Progenitor cell of endocrine pancreas (in vitro differentiated cells): ENCODE measurements around the gene SELENOK. TPM values are rescaled to one million over a fixed set of nuclear protein-coding genes. Genes with fewer than 3 reads are reported as not detected.

ENCODE experiments used
- DNase-seq: peaks from one replicate; pipeline ENCODE4 v3.0.0; 2021; ENCODE audit warnings: low spot score; ENCODE audit not compliant: unreplicated experiment
- H3K27ac Mint-ChIP-seq: 2 replicates; pipeline ENCODE4 v1.8.0; 2021; ENCODE audit warnings: mild to moderate bottlenecking, moderate library complexity, mixed read lengths
- H3K27me3 Mint-ChIP-seq: 2 replicates; pipeline ENCODE4 v1.8.0; 2021; ENCODE audit warnings: mixed read lengths
- H3K36me3 Mint-ChIP-seq: 2 replicates; pipeline ENCODE4 v1.8.0; 2022; ENCODE audit warnings: mixed read lengths; ENCODE audit not compliant: insufficient read depth
- H3K4me1 Mint-ChIP-seq: 2 replicates; pipeline ENCODE4 v1.8.0; 2021; ENCODE audit warnings: low read depth, mixed read lengths
- H3K4me3 Mint-ChIP-seq: 2 replicates; pipeline ENCODE4 v1.8.0; 2021; ENCODE audit warnings: low read depth, mild to moderate bottlenecking, moderate library complexity, mixed read lengths
- H3K9me3 Mint-ChIP-seq: 2 replicates; pipeline ENCODE4 v1.8.0; 2021; ENCODE audit warnings: low read depth, mixed read lengths
- CTCF ChIP-seq: fragments of 200-600 bp; sonication (generic); IDR thresholded peaks from one replicate; pipeline ENCODE4 v1.5.0; 2021; ENCODE audit warnings: antibody characterized with exemption, mild to moderate bottlenecking; ENCODE audit not compliant: unreplicated experiment
- total RNA-seq: library from RNA; stranded (reverse); gene quantifications from 2 replicates; pipeline ENCODE4 v1.2.1, GENCODE V29; 2021

SELENOK gene
- total RNA-seq, 1 donor from 2014 or later = 40.2 TPM

DNA sequence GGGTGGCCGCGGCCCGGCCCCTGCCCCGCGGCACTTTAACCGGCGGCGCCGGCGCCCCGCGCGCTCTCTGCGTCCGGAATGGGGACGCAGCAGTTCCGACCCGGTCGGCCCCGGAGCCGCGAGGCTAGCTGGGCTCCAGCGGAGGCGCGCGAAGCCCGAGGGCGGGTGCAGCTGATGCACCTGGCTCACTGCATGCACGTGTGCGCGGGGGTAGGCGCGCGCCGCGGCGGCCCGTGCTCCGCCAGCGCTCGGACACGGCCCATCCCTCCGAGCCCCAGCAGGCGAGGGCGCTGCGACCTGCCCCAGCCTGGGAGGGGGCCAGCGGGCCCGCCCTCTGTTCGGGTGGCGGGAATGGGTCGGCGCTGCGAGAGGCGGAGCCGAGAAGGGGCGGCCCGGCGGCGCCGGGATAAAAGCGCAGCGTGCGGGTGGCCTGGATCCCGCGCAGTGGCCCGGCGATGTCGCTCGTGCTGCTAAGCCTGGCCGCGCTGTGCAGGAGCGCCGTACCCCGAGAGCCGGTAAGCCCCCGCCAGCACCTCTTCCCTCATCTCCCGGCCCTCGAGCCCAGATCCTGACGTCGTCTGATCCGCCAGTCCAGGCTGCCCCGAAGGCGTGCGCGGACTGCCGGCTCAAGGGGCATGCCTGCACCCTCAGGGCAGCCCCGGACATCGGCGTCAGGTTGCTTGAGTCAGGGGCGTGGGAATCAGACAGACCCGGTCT lies 45.4 kb downstream of the SELENOK start, which contains the start of the genes CHDH and IL17RB:
CHDH (minus strand) TSS at position 286 of the 717 bp plus-strand sequence. CDS start 22,411 bp downstream, outside the sequence.
IL17RB (plus strand) TSS at position 435 of the 717 bp plus-strand sequence; CDS start at position 456, 21 bp downstream.
- no peak for TF ChIP-seq CTCF
- peaks cover 9% of the 10 kb centered on the region for H3K27me3 Mint-ChIP-seq

DNA sequence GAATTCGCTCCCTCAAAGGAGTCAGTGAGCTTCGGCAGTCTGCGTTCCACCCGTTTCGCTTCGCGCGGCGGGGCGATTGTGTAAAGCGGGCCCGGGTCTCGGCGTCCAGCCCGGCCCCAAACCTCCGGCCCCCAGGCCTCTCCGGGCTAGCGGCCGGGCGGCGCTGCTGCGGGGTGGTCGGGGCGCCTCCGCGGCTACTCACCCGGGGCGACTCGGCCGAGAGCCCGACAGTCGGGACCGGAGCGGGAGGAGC lies 45.9 kb downstream of the SELENOK start:
- Mint-ChIP-seq H3K4me3 (peak overlapping the region; percentile 76), H3K27ac (peak overlapping the region; percentile 88), H3K4me1 (peaks cover 33% of the 10 kb centered on the region), H3K27me3 (peaks cover 9% of the 10 kb centered on the region), H3K9me3 (no peaks in the 10 kb centered on the region), H3K36me3 (no peaks in the 10 kb centered on the region)
- peak; percentile 26 for DNase-seq
- TF ChIP-seq CTCF = peak; percentile 11

More for the DNA sequence above, 45.4 kb downstream of the SELENOK start, which contains the start of the genes CHDH and IL17RB:
- peak within 1 kb of the TSS; percentile 76 for H3K4me3 Mint-ChIP-seq
- peak within 1 kb of the TSS; percentile 88 for H3K27ac Mint-ChIP-seq
- H3K9me3 Mint-ChIP-seq = no peaks in the 10 kb centered on the region
- peaks cover 2% of the 10 kb centered on the region for H3K36me3 Mint-ChIP-seq
- peak; percentile 41 for DNase-seq
- H3K4me1 Mint-ChIP-seq = peaks cover 31% of the 10 kb centered on the region

GRCh38 chr3:53845103-53845880 lies 46.4 kb downstream of the SELENOK start:
- H3K9me3 Mint-ChIP-seq = no peaks in the 10 kb centered on the region
- no peak for DNase-seq

DNA sequence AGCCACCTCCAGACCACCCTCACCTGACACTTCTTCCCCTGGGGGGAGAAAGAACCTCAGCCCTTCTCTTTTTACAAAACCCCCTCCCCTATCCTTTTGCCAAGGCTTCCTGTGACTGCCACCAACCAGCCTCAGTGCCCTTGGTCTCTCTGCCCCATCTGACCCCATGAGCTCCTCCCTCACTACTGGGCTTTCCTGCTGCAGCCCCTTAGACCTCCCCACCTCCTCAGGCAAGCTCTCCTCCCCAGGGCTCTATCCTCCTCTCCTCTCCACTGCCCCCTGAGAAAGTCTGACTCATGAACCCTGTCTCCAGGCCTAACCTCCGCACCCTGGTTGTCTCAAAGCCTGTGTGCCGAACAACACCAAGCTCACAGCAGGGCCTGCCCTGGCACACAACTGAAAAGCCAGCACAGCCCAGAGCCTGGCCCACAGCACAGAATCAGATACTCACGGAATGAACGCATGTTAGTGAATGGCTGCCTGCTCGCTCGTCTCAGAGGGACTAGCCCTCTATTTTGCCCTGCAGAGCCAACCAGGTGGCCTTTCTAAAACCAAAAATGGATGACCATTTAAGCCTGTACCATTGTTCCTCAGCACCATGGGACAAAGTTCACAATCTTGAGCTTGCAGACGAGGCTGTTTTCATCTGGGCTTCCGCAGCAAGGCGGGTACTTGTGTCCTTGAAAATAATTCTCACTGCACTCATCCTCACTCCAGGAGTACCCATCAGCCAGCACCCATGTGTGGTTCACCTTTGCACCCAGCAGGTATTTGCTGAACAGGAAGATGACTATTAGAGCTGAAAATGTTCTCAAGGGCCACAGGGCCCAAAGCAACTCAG lies 47.2 kb downstream of the SELENOK start:
- Mint-ChIP-seq H3K9me3 (no peaks in the 10 kb centered on the region), H3K4me1 (peaks cover 33% of the 10 kb centered on the region), H3K36me3 (peaks cover 2% of the 10 kb centered on the region), H3K27me3 (peaks cover 9% of the 10 kb centered on the region), H3K27ac (peak overlapping the region; percentile 94), H3K4me3 (peak overlapping the region; percentile 76)
- no peak for DNase-seq
- no peak for TF ChIP-seq CTCF

More at GRCh38 chr3:53845103-53845880, 46.4 kb downstream of the SELENOK start:
- H3K4me1 Mint-ChIP-seq = peaks cover 33% of the 10 kb centered on the region
- peak; percentile 47 for TF ChIP-seq CTCF
- peaks cover 9% of the 10 kb centered on the region for H3K27me3 Mint-ChIP-seq
- peak overlapping the region; percentile 76 for H3K4me3 Mint-ChIP-seq
- H3K36me3 Mint-ChIP-seq = no peaks in the 10 kb centered on the region
- H3K27ac Mint-ChIP-seq = peak overlapping the region; percentile 88
